ENCODE data around the gene RAPGEF1.

- TF ChIP-seq CTCF (IDR thresholded peaks at IDR 0.05) (no peak), POLR2A (IDR thresholded peaks at IDR 0.05) (no peak)
These were observed 34.1 kb upstream of the RAPGEF1 start for GRCh38 chr9:131773911-131774379.
